Bronchial epithelial cell (primary cell): Measurements from ENCODE around the gene KRTAP20-2. TPM values are rescaled to one million over a fixed set of nuclear protein-coding genes. Genes with fewer than 3 reads are reported as not detected.

Experiments used
- DNase-seq: peaks from one replicate; pipeline ENCODE4 v3.0.0-alpha.2; 2010; ENCODE audit warnings: low read depth
- FAIRE-seq: peaks from 2 replicates; lab custom pipeline; 2011; peaks lifted over from hg19 to GRCh38; lab: Jason Lieb, UNC
- H3K27me3 ChIP-seq: 2 replicates; pipeline ENCODE4 v1.5.1; 2011; ENCODE audit warnings: low read length; ENCODE audit not compliant: control insufficient read depth, insufficient read depth
- H3K36me3 ChIP-seq: 2 replicates; pipeline ENCODE4 v1.5.1; 2011; ENCODE audit warnings: low read length; ENCODE audit not compliant: control insufficient read depth, insufficient read depth
- H3K4me3 ChIP-seq: 2 replicates; pipeline ENCODE4 v1.5.1; 2011; ENCODE audit warnings: mild to moderate bottlenecking, low read depth, low read length, control low read depth
- CTCF ChIP-seq: IDR thresholded peaks from 2 replicates; pipeline ENCODE4 v1.5.1; 2011; ENCODE audit warnings: mild to moderate bottlenecking, moderate library complexity, low read length, control low read depth, inconsistent platforms; ENCODE audit not compliant: insufficient read depth, severe bottlenecking
- total RNA-seq: library from RNA; depleted of rRNA; stranded (reverse); fragments of >200 nt; gene quantifications from 2 replicates; pipeline ENCODE4 v1.2.1, GENCODE V29; 2014

Gene KRTAP20-2
- total RNA-seq, 1 donor from 2014 or later, result not detected

GRCh38 chr21:30623362-30623761, 11.6 kb upstream of the KRTAP20-2 start:
- Histone ChIP-seq H3K4me3 (no peak overlapping the region), H3K27me3 (no peaks in the 10 kb centered on the region), H3K36me3 (no peaks in the 10 kb centered on the region)
- FAIRE-seq (no peak), DNase-seq (no peak)
- TF ChIP-seq CTCF, result no peak

- TF ChIP-seq CTCF, result no peak
- FAIRE-seq, result no peak
- Histone ChIP-seq H3K36me3 (no peaks in the 10 kb centered on the region), H3K4me3 (no peak overlapping the region), H3K27me3 (no peaks in the 10 kb centered on the region)
- DNase-seq, result no peak
Observed at GRCh38 chr21:30625449-30626165, 9.4 kb upstream of the KRTAP20-2 start.

GRCh38 chr21:30628109-30628508, 6.9 kb upstream of the KRTAP20-2 start:
- no peak for TF ChIP-seq CTCF
- no peak overlapping the region for H3K4me3 ChIP-seq
- FAIRE-seq (no peak), DNase-seq (no peak)
- H3K27me3 ChIP-seq, result no peaks in the 10 kb centered on the region
- H3K36me3 ChIP-seq, result no peaks in the 10 kb centered on the region

- FAIRE-seq, result no peak
- DNase-seq, result no peak
- no peak overlapping the region for H3K4me3 ChIP-seq
- TF ChIP-seq CTCF, result no peak
- no peaks in the 10 kb centered on the region for H3K27me3 ChIP-seq
- no peaks in the 10 kb centered on the region for H3K36me3 ChIP-seq
Observed at GRCh38 chr21:30629200-30629599, 5.8 kb upstream of the KRTAP20-2 start.

GRCh38 chr21:30638686-30639085, 3.7 kb downstream of the KRTAP20-2 start:
- no peak overlapping the region for H3K4me3 ChIP-seq
- FAIRE-seq, result no peak
- no peak for DNase-seq
- TF ChIP-seq CTCF, result no peak
- H3K27me3 ChIP-seq, result no peaks in the 10 kb centered on the region
- H3K36me3 ChIP-seq, result no peaks in the 10 kb centered on the region

GRCh38 chr21:30642564-30642963, 7.6 kb downstream of the KRTAP20-2 start, which contains the start of gene KRTAP20-3:
Gene KRTAP20-3, plus strand, starts transcription at chr21:30642864.
- no peak for FAIRE-seq
- DNase-seq, result no peak
- no peak within 1 kb of the TSS for H3K4me3 ChIP-seq
- H3K36me3 ChIP-seq, result no peaks in the 10 kb centered on the region
- no peaks in the 10 kb centered on the region for H3K27me3 ChIP-seq
- TF ChIP-seq CTCF, result no peak
